HPDE6-E6E7 (cell line): ENCODE data around the gene ESRRB.

ENCODE experiments used
- DNase-seq: peaks from one replicate; pipeline ENCODE4 v3.0.0; 2011; ENCODE audit warnings: missing footprints; ENCODE audit errors: extremely low spot score

The ESRRB gene

GRCh38 chr14:76407449-76408150 is 31.7 kb downstream of the ESRRB start:
- DNase-seq, result no peak

GRCh38 chr14:76408877-76409276 is 32.9 kb downstream of the ESRRB start:
- DNase-seq, result no peak

GRCh38 chr14:76412501-76412900 is 36.6 kb downstream of the ESRRB start:
- no peak for DNase-seq

- no peak for DNase-seq
Observed at GRCh38 chr14:76413106-76413961, 37.4 kb downstream of the ESRRB start.

- no peak for DNase-seq
Observed at GRCh38 chr14:76413962-76414600, 38.1 kb downstream of the ESRRB start.

- DNase-seq, result no peak
Observed at GRCh38 chr14:76419399-76419798, 43.5 kb downstream of the ESRRB start.

- DNase-seq, result no peak
Observed at GRCh38 chr14:76420827-76421226, 44.9 kb downstream of the ESRRB start.

GRCh38 chr14:76421662-76422061 is 45.7 kb downstream of the ESRRB start:
- DNase-seq, result no peak

- no peak for DNase-seq
Observed at GRCh38 chr14:76422662-76423061, 46.7 kb downstream of the ESRRB start.

- DNase-seq, result no peak
Observed at GRCh38 chr14:76423534-76423933, 47.6 kb downstream of the ESRRB start.

- DNase-seq, result no peak
Observed at GRCh38 chr14:76424359-76424758, 48.4 kb downstream of the ESRRB start.

GRCh38 chr14:76426161-76426696 is 50.3 kb downstream of the ESRRB start:
- no peak for DNase-seq

GRCh38 chr14:76428611-76429010 is 52.7 kb downstream of the ESRRB start:
- DNase-seq, result no peak

GRCh38 chr14:76430017-76430416 is 54.1 kb downstream of the ESRRB start:
- no peak for DNase-seq

- no peak for DNase-seq
Observed at GRCh38 chr14:76430475-76430980, 54.6 kb downstream of the ESRRB start.

GRCh38 chr14:76431538-76431937 is 55.6 kb downstream of the ESRRB start:
- no peak for DNase-seq

- DNase-seq, result no peak
Observed at GRCh38 chr14:76432827-76433752, 57.2 kb downstream of the ESRRB start.

GRCh38 chr14:76434220-76434619 is 58.3 kb downstream of the ESRRB start:
- no peak for DNase-seq

- DNase-seq, result no peak
Observed at GRCh38 chr14:76439237-76439775, 63.4 kb downstream of the ESRRB start.

- DNase-seq, result no peak
Observed at GRCh38 chr14:76446486-76446885, 70.5 kb downstream of the ESRRB start.

GRCh38 chr14:76446921-76447320 is 71.0 kb downstream of the ESRRB start:
- no peak for DNase-seq
